Loucy (cell line): ENCODE results near the gene IGF2BP2.

Experiments
- EZH2phosphoT487 ChIP-seq: fragments of 200-600 bp; IDR thresholded peaks from 2 replicates; pipeline ENCODE4 v1.6.1; 2018; ENCODE audit warnings: antibody characterized with exemption, mild to moderate bottlenecking, moderate library complexity, borderline replicate concordance
- TF ChIP-seq, protein P1 (sequence below): fragments of 200-600 bp; sonication (generic); conservative IDR thresholded peaks from 2 replicates; pipeline ENCODE4 v1.5.1; 2014; ENCODE audit warnings: mild to moderate bottlenecking, antibody characterized with exemption, low read length

- TF ChIP-seq, protein P1, sequence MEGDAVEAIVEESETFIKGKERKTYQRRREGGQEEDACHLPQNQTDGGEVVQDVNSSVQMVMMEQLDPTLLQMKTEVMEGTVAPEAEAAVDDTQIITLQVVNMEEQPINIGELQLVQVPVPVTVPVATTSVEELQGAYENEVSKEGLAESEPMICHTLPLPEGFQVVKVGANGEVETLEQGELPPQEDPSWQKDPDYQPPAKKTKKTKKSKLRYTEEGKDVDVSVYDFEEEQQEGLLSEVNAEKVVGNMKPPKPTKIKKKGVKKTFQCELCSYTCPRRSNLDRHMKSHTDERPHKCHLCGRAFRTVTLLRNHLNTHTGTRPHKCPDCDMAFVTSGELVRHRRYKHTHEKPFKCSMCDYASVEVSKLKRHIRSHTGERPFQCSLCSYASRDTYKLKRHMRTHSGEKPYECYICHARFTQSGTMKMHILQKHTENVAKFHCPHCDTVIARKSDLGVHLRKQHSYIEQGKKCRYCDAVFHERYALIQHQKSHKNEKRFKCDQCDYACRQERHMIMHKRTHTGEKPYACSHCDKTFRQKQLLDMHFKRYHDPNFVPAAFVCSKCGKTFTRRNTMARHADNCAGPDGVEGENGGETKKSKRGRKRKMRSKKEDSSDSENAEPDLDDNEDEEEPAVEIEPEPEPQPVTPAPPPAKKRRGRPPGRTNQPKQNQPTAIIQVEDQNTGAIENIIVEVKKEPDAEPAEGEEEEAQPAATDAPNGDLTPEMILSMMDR: no peak
- TF ChIP-seq EZH2phosphoT487: no peak
Observed at GRCh38 chr3:185764980-185765370, 59.9 kb downstream of the IGF2BP2 start.
